Activated naive CD4-positive, alpha-beta T cell treated with anti-CD3 and anti-CD28 coated beads, Interleukin-2, amount 50 U/mL, for 72 hours (primary cell): ENCODE measurements around the gene ANGPTL1. TPM values are rescaled to one million over a fixed set of nuclear protein-coding genes. Genes with fewer than 3 reads are reported as not detected.
A peak's percentile ranks its signal among the peaks of the same experiment; 100 is the strongest.

Experiments used
- ATAC-seq, 2 donors: fragments of 150-1000 bp; cut with Tn5 transposase; 2 replicates each; pipeline ENCODE4 v1.10.0; 2021; ENCODE audit warnings: mild to moderate bottlenecking in 2 of 2, moderate library complexity in 2 of 2
- DNase-seq, 2 donors: peaks; one replicate each; pipeline ENCODE4 v3.0.0; 2021 to 2022; ENCODE audit warnings: low spot score in 2 of 2
- H3K27ac Mint-ChIP-seq, 2 donors: one replicate each; pipeline ENCODE4 v1.8.0; 2022; ENCODE audit warnings: mild to moderate bottlenecking in 2 of 2, mixed read lengths in 2 of 2
- H3K36me3 Mint-ChIP-seq, 2 donors: one replicate each; pipeline ENCODE4 v1.8.0; 2022; ENCODE audit warnings: mixed read lengths in 2 of 2
- H3K9me3 Mint-ChIP-seq, 2 donors: one replicate each; pipeline ENCODE4 v1.8.0; 2022; ENCODE audit warnings: mixed read lengths in 2 of 2
- total RNA-seq, 2 donors: library from RNA; stranded (reverse); gene quantifications; one replicate each; pipeline ENCODE4 v1.2.3, GENCODE V29; 2022

ANGPTL1 gene
- total RNA-seq, 2 donors from 2014 or later, result not detected

DNA sequence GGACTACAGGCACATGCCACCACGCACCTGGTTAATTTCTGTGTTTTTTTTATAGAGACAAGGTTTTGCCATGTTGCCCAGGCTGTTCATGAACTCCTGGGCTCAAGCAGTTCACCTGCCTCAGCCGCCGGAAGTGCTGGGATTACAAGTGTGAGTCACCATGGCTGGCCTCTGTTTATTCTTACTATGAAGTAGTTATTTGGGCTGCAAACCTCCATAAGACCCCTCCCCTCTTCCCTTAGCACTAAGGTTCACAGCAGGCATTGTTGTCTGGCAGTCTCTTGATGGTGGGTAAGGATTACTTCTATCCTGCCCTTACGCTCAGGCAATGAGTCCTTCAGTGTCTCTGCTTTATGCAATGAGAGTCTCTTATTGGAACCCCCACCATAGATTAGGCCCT, 51.8 kb downstream of the ANGPTL1 start:
- DNase-seq (no peak), ATAC-seq (no peak)
- no peak overlapping the region for H3K27ac Mint-ChIP-seq
- H3K9me3 Mint-ChIP-seq, result peaks cover 4 to 8% of the 10 kb centered on the region in 2 donors
- peaks cover 9 to 10% of the 10 kb centered on the region in 2 donors for H3K36me3 Mint-ChIP-seq

DNA sequence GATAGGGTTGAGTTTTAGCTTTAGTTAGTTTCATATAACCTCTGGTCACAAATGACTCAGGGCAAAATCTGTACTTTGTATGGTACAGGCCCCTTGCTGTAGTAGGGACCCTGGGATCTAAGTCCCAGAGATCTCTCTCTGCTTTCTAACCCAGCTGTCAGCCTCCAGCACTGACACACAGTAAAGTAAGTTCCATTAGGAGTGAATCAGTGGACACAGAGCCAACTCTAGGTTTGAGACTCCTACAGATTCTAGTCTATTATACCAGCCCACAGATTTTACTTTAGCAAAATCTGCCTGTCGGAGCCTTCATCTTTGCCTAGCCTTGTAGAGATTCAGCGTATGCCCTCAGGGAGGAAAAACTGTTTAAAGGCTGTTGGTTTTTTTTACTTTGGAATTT, 52.5 kb downstream of the ANGPTL1 start:
- peaks cover 1 to 2% of the 10 kb centered on the region in 2 donors for H3K9me3 Mint-ChIP-seq
- no peak for ATAC-seq

DNA sequence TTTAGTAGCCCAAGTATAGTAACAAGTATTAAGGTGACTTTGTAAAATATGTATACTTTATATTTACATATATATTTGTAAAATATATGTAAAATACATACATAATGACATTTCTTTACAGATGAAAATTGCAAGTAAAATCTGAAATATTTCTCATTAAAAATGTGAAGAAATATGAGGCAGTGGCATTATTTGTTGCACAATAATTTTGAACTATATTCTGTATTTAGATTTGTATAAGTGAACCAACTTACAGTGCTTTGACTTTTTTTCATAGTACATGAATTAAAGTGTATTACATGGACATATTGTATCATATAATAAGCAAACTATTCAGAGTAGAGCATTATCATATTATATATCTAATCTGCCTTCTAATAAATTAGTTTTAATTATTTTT, 60.3 kb downstream of the ANGPTL1 start:
- H3K27ac Mint-ChIP-seq, result no peak overlapping the region

More for the DNA sequence above, 52.5 kb downstream of the ANGPTL1 start:
- Mint-ChIP-seq H3K36me3 (peaks cover 2 to 3% of the 10 kb centered on the region in 2 donors), H3K27ac (no peak overlapping the region)
- no peak for DNase-seq

DNA sequence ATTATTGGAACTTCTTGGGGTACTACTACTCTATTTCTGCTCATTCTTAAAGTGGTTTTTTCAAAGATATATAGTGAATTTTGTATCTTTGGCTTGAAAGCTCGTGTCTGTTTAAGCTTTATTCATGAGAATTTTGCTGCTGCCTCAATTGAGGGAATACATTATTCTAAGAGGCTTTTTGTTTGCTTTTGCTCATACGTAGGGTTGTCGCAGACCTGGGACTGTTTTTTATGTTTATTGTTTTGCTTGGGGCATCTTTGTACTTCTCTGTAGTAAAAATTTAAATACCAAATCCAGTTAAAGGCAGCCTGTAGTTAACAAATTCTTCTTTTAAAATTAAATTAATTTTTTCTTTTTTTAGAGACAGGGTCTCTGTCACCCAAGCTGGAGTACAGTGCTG, 62.3 kb downstream of the ANGPTL1 start:
- H3K36me3 Mint-ChIP-seq, result no peaks in the 10 kb centered on the region
- DNase-seq (no peak), ATAC-seq (no peak)
- no peak overlapping the region for H3K27ac Mint-ChIP-seq
- no peaks in the 10 kb centered on the region for H3K9me3 Mint-ChIP-seq

More for the DNA sequence above, 60.3 kb downstream of the ANGPTL1 start:
- H3K36me3 Mint-ChIP-seq, result no peaks in the 10 kb centered on the region
- no peaks in the 10 kb centered on the region for H3K9me3 Mint-ChIP-seq
- no peak for DNase-seq
- ATAC-seq, result no peak

DNA sequence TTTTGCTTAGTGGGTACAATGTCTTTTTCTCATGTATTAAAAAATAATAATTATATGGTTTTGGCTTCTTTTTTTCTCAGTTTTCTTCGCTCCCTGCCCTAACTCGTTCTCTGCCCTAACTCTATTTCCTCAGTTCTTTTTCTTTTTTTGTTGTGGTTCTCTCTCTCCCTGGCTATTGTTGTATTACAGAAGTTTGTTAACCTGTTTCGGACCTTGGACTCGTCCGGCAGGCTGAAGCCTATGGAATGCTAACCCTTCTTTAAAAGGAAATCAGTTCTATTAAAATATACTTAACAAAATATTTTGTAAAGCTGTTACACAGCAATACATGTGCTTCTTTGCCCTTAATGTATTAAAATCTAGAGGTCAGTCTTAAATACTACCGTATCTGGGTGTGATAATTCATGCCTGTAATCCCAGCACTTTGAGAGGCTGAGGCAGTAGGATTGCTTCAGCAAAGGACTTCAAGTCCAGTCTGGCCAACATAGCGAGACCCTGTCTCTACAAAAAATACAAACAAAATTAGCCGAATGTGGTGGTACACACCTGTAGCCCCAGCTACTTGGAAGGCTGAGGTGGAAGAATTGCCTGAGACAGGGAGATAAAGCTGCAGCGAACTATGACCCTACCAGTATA, 64.1 kb downstream of the ANGPTL1 start:
- DNase-seq (no peak), ATAC-seq (no peak)
- no peaks in the 10 kb centered on the region for H3K36me3 Mint-ChIP-seq
- H3K27ac Mint-ChIP-seq, result peak overlapping the region in 1 of 2 donors; percentile 38
- H3K9me3 Mint-ChIP-seq, result no peaks in the 10 kb centered on the region

DNA sequence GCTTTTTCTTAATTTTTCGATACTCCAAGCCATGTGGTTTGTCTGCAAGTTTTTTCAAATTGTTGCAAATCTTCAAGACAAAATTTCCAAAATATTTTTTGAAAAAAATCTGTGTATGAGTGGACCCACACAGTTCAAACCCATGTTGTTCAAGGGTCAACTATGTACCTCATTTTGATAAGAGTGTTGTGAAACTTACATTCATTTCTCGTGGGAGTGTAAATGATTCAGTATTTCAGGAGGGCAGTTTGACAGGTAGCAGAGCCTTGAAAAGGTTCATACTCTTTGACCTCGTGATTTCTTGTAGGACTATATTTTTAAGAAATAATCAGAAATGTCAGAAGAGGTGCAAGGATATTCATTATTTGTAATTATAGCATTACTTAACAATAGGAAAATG, 68.0 kb downstream of the ANGPTL1 start:
- ATAC-seq, result no peak
- no peak overlapping the region for H3K27ac Mint-ChIP-seq
- H3K9me3 Mint-ChIP-seq, result no peaks in the 10 kb centered on the region
- H3K36me3 Mint-ChIP-seq, result peaks cover 5 to 9% of the 10 kb centered on the region in 2 donors
- no peak for DNase-seq

Other genes with a start within 250 kb of the ANGPTL1 start
- 1 to 10 TPM; 2.8 to 3.4 TPM for gene RALGPS2, start 145.8 kb downstream of the ANGPTL1 start, total RNA-seq
- gene FAM20B, start 154.8 kb upstream of the ANGPTL1 start, total RNA-seq, result 10 to 100 TPM; 27.7 to 38.8 TPM
- gene TOR3A, start 211.0 kb upstream of the ANGPTL1 start, total RNA-seq, result 10 to 100 TPM; 29.2 to 46.4 TPM